HG02678 (cell line): ENCODE data around the gene FAAP100.
"Not testable (repeated sequence)": the region's sequence is repeated elsewhere in the genome, so short reads cannot be mapped to it uniquely, and the experiment has no call there.

Experiments used
- ATAC-seq: cut with Tn5 transposase; IDR thresholded peaks from one replicate; pipeline ENCODE4 v1.9.1; 2021; ENCODE audit warnings: mild to moderate bottlenecking, moderate library complexity; ENCODE audit not compliant: unreplicated experiment

Gene FAAP100

GRCh38 chr17:81538651-81539570 is 13.2 kb downstream of the FAAP100 start:
- ATAC-seq = no peak

- ATAC-seq = no peak
Observed at GRCh38 chr17:81537856-81538555, 14.1 kb downstream of the FAAP100 start.

GRCh38 chr17:81537343-81537855 is 14.8 kb downstream of the FAAP100 start:
- no peak for ATAC-seq

- ATAC-seq = no peak
Observed at GRCh38 chr17:81536299-81537290, 15.6 kb downstream of the FAAP100 start.

- ATAC-seq = no peak
Observed at GRCh38 chr17:81535480-81536298, 16.5 kb downstream of the FAAP100 start.

- no peak for ATAC-seq
Observed at GRCh38 chr17:81535007-81535328, 17.2 kb downstream of the FAAP100 start.

GRCh38 chr17:81534157-81535006 is 17.8 kb downstream of the FAAP100 start:
- no peak for ATAC-seq

- ATAC-seq = no peak
Observed at GRCh38 chr17:81533339-81534141, 18.6 kb downstream of the FAAP100 start.

- ATAC-seq = no peak
Observed at GRCh38 chr17:81532490-81533287, 19.5 kb downstream of the FAAP100 start.

- ATAC-seq = not testable (repeated sequence)
Observed at GRCh38 chr17:81531998-81532404, 20.2 kb downstream of the FAAP100 start.

GRCh38 chr17:81531013-81531412 is 21.1 kb downstream of the FAAP100 start:
- not testable (repeated sequence) for ATAC-seq

GRCh38 chr17:81529437-81529803 is 22.7 kb downstream of the FAAP100 start:
- ATAC-seq = no peak

- no peak for ATAC-seq
Observed at GRCh38 chr17:81528651-81529436, 23.3 kb downstream of the FAAP100 start.

GRCh38 chr17:81528384-81528650 is 23.8 kb downstream of the FAAP100 start:
- no peak for ATAC-seq

- no peak for ATAC-seq
Observed at GRCh38 chr17:81527591-81528383, 24.4 kb downstream of the FAAP100 start, which contains the start of gene FSCN2. Gene FSCN2 (plus strand): TSS chr17:81528377. CDS start chr17:81528532, 155 bp downstream.
